ENCODE results near the gene KIF13A. TPM values are rescaled to one million over a fixed set of nuclear protein-coding genes. Genes with fewer than 3 reads are reported as not detected.

Gene KIF13A
- total RNA-seq, 1 donor from 2014 or later: 38.4 TPM

DNA sequence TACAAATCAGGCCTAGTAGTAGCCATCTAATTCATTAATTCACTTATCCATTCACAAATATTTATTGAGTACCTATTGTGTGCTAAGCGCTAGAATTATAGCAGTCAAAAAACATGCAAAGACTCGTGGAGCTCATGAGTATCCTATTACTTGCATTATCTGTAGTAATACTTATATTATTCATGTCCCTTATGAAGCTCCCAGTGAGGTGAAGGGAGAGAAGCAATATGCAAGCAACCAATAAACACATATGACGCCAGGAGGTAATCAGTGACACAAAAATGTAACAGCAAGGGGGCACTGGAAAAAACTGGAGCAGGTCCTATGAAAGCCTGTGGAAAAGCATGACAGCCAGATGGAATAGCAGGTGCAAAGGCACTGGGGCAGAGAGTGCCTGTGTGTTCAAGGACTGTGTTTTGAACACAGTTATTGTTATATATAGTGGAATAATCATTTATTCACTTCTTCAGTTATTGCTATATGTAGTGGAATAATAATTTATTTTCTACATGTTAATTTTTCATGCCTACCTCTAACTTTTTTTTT, 109.5 kb downstream of the KIF13A start:
- H3K9ac ChIP-seq (ENCODE audit: low read length): no peak overlapping the region
- H3K27ac ChIP-seq (ENCODE audit: low read depth, low read length): peak overlapping the region; percentile 58
- Mint-ChIP-seq H3K27me3 (ENCODE audit: low read depth, unreplicated experiment) (no peaks in the 10 kb centered on the region), H3K4me3 (ENCODE audit: unreplicated experiment) (no peak overlapping the region), H3K36me3 (ENCODE audit: low read depth, unreplicated experiment) (peaks cover 4% of the 10 kb centered on the region), H3K9me3 (ENCODE audit: unreplicated experiment) (no peaks in the 10 kb centered on the region), H3K27ac (ENCODE audit: unreplicated experiment) (no peak overlapping the region), H3K4me1 (ENCODE audit: low read depth, unreplicated experiment) (peaks cover 14% of the 10 kb centered on the region)
- H3K4me2 ChIP-seq (ENCODE audit: low read length): peak overlapping the region; percentile 24
- H3K27me3 ChIP-seq (ENCODE audit: insufficient read depth, low read length): no peaks in the 10 kb centered on the region
- H2AFZ ChIP-seq (ENCODE audit: low read depth, low read length): no peak overlapping the region
- peaks cover 24% of the 10 kb centered on the region for H3K4me1 ChIP-seq (ENCODE audit: insufficient read depth, low read length)
- no peak overlapping the region for H3K4me3 ChIP-seq (ENCODE audit: insufficient read depth, low read depth, low read length)
- no peak for FAIRE-seq
- no peak for DNase-seq (ENCODE audit: low read depth)
- peaks cover 3% of the 10 kb centered on the region for H3K79me2 ChIP-seq (ENCODE audit: insufficient read depth, low read length)
- no peaks in the 10 kb centered on the region for H3K36me3 ChIP-seq (ENCODE audit: insufficient read depth, low read length)
- no peak for TF ChIP-seq EZH2 (IDR thresholded peaks at IDR 0.05; ENCODE audit: insufficient read depth, low read length)
- TF ChIP-seq, protein P1, sequence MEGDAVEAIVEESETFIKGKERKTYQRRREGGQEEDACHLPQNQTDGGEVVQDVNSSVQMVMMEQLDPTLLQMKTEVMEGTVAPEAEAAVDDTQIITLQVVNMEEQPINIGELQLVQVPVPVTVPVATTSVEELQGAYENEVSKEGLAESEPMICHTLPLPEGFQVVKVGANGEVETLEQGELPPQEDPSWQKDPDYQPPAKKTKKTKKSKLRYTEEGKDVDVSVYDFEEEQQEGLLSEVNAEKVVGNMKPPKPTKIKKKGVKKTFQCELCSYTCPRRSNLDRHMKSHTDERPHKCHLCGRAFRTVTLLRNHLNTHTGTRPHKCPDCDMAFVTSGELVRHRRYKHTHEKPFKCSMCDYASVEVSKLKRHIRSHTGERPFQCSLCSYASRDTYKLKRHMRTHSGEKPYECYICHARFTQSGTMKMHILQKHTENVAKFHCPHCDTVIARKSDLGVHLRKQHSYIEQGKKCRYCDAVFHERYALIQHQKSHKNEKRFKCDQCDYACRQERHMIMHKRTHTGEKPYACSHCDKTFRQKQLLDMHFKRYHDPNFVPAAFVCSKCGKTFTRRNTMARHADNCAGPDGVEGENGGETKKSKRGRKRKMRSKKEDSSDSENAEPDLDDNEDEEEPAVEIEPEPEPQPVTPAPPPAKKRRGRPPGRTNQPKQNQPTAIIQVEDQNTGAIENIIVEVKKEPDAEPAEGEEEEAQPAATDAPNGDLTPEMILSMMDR (IDR thresholded peaks at IDR 0.05; ENCODE audit: insufficient read depth, low read depth, low read length): no peak
- H3K9me3 ChIP-seq (ENCODE audit: insufficient read depth, low read depth, low read length): no peaks in the 10 kb centered on the region
- no peaks in the 10 kb centered on the region for H4K20me1 ChIP-seq (ENCODE audit: insufficient read depth, low read length)

DNA sequence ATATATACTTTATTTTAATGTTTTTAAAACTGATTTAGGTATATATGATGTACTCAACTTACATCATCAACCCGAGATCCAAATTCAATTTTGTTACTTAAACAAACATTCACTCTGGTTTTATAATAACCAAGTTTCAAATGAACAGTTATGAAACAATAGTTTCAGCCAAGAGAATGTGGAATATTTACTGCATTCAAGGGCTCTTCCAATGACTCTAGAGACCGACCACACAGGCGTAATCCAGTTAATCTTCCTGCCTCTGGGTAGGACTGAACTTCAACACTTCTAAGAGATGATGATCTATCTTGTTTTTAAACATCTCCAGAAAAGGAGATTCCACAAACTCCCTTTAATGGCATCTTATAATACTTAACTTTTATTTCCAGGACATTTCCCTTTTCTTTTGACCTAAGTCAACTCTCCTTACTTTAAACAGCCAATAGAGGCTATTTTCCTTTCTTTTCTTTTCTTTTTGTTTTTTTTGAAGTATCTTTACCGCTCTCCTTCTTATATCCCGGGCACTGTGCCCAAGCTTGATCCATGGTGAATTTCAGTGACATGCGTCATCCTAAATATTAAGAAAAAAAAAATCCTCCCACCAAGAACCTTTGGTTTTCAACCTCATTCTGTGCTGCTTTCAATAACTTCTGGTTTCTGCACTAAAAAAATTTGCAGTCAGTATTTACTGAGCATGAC, 110.1 kb downstream of the KIF13A start:
- no peak overlapping the region for H3K27ac Mint-ChIP-seq (ENCODE audit: unreplicated experiment)

More for the DNA sequence above, 110.1 kb downstream of the KIF13A start:
- Histone ChIP-seq H3K4me2 (ENCODE audit: low read length) (peak overlapping the region; percentile 24), H3K27ac (ENCODE audit: low read depth, low read length) (peak overlapping the region; percentile 58), H3K4me1 (ENCODE audit: insufficient read depth, low read length) (peaks cover 24% of the 10 kb centered on the region), H3K9me3 (ENCODE audit: insufficient read depth, low read depth, low read length) (no peaks in the 10 kb centered on the region), H2AFZ (ENCODE audit: low read depth, low read length) (no peak overlapping the region), H4K20me1 (ENCODE audit: insufficient read depth, low read length) (no peaks in the 10 kb centered on the region), H3K36me3 (ENCODE audit: insufficient read depth, low read length) (no peaks in the 10 kb centered on the region), H3K4me3 (ENCODE audit: insufficient read depth, low read depth, low read length) (no peak overlapping the region), H3K27me3 (ENCODE audit: insufficient read depth, low read length) (no peaks in the 10 kb centered on the region), H3K79me2 (ENCODE audit: insufficient read depth, low read length) (peaks cover 3% of the 10 kb centered on the region), H3K9ac (ENCODE audit: low read length) (peak overlapping the region; percentile 1)
- no peaks in the 10 kb centered on the region for H3K27me3 Mint-ChIP-seq (ENCODE audit: low read depth, unreplicated experiment)
- no peaks in the 10 kb centered on the region for H3K9me3 Mint-ChIP-seq (ENCODE audit: unreplicated experiment)
- TF ChIP-seq EZH2 (IDR thresholded peaks at IDR 0.05; ENCODE audit: insufficient read depth, low read length): no peak
- TF ChIP-seq, protein P1 (IDR thresholded peaks at IDR 0.05; ENCODE audit: insufficient read depth, low read depth, low read length): no peak
- FAIRE-seq (no peak), DNase-seq (ENCODE audit: low read depth) (peak; percentile 87)
- H3K4me3 Mint-ChIP-seq (ENCODE audit: unreplicated experiment): no peak overlapping the region
- peaks cover 4% of the 10 kb centered on the region for H3K36me3 Mint-ChIP-seq (ENCODE audit: low read depth, unreplicated experiment)
- H3K4me1 Mint-ChIP-seq (ENCODE audit: low read depth, unreplicated experiment): peaks cover 14% of the 10 kb centered on the region
